ENCODE data around the gene TMEM81.
A peak's percentile ranks its signal among the peaks of the same experiment; 100 is the strongest.

TMEM81 gene

DNA sequence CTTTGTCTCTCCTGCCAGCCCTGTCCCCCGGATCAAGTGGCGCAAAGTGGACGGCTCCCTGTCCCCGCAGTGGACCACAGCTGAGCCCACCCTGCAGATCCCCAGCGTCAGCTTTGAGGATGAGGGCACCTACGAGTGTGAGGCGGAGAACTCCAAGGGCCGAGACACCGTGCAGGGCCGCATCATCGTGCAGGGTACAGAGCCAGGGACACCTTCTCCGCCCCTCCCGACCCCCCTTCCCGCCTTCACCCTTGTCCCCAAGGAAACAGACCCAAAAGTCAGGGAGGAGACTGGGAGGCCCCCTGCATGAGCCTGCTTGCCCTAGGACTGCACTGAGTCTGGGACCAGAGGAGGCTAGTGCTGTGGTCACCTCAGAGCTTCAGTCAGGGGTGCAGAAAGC lies 23.0 kb downstream of the TMEM81 start:
- no peak for DNase-seq

DNA sequence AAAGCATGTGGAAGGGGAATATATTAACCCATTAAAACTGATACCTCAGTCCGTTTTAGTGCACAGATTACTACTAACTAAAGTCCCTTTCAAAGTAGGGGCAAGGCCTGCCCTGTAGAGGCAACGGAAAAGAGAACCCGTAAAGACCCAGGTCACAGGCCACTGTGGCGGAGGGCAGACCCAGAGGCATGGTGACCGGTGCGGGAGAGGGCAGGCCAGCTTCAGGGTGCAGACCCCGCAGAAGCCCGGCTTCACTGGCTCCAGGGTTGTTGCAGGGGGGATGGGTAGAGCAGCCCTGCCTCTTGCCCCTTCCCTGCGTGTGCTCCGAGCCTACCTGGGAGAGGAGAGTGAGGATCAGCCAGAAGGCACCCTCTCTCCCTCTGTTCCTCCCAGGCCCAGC lies 23.5 kb downstream of the TMEM81 start:
- DNase-seq: no peak

DNA sequence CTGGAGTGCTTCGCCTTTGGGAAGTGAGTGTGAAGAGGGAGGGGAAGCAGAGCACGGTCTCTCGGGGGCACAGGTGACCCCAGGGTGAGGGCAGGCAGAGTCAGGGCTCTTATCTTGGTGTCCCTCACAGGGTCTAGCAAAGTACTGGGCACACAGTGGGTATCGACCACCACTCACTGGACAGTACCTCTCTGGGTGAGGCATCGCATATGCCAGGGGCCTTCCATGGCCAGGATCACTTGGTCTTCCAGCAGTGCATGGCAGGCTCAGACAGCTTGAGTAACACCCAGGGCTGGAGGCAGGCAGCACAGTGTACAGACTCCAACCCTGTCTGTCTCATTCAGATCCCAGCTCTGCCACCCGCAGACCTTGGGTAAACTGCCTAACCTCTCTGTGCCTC lies 24.6 kb downstream of the TMEM81 start:
- no peak for DNase-seq

GRCh38 chr1:205058853-205059252 lies 25.4 kb downstream of the TMEM81 start:
- DNase-seq: no peak

DNA sequence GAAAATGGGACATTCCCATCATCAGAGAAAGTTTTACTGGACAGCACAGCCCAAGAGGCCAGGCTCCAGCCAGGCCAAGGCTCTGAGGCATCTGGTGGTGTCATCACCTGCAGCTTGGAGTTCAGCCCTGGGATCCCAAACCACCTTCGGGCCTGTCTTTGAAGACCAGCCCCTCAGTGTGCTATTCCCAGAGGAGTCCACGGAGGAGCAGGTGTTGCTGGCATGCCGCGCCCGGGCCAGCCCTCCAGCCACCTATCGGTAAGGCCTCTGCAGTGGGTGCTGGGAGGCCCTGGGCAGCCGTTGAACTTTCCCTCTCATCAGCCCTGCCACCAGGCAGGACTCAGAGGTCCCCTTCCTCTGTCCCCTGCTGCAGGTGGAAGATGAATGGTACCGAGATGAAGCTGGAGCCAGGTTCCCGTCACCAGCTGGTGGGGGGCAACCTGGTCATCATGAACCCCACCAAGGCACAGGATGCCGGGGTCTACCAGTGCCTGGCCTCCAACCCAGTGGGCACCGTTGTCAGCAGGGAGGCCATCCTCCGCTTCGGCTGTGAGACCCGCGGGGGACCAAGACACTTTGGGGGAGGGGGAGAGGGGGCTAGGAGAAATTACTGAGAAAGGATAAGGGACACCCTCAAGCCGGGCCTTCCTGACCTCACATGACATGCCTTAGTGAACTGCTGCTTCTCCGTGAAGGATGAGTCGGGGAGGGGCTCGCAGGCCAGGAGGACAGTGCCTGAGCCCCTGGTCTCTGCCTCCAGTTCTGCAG lies 26.3 kb downstream of the TMEM81 start:
- no peak for DNase-seq

- no peak for DNase-seq
Measured at GRCh38 chr1:205056956-205057568, 27.2 kb downstream of the TMEM81 start.

GRCh38 chr1:205056188-205056611 lies 28.1 kb downstream of the TMEM81 start:
- DNase-seq: no peak

DNA sequence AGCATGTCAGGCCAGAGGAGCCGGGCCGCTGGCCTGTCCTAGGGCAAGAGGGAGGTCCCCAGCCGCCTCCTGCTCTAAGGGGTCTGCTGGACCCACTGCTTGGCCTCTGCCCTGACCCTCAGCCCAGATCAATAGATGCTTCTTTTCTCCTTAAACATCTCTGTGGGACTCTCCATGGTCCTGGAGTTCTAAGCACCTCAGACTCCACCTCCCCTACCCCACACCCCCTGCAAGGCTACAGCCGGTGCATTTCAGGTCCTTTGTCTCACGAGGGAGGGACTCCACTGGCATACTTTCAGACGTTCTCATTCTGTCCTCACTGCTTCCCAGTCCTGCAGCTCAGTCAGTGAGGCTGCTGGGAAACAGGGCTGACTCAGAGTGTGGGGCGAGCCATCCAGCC lies 30.2 kb downstream of the TMEM81 start:
- no peak for DNase-seq

DNA sequence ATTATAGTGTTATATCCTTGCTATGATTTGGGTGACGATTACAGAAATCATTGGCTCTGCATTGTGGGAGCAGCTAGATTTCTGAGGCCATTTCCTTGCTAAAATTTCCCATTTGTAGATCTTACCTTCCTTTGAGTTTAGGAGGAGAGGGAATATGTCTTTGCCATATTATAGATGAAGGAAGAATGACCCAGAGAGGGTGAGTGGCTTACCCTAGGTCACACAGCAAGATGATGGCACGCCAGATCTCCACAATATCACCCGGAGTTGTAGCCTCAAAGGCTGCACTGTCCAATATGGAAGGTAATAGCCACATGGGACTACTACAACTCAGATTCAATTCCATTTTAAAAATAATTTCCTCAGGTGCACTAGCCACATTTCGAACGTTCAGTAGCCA lies 31.0 kb downstream of the TMEM81 start:
- no peak for DNase-seq

- DNase-seq: no peak
Measured at GRCh38 chr1:205052690-205053089, 31.6 kb downstream of the TMEM81 start.

DNA sequence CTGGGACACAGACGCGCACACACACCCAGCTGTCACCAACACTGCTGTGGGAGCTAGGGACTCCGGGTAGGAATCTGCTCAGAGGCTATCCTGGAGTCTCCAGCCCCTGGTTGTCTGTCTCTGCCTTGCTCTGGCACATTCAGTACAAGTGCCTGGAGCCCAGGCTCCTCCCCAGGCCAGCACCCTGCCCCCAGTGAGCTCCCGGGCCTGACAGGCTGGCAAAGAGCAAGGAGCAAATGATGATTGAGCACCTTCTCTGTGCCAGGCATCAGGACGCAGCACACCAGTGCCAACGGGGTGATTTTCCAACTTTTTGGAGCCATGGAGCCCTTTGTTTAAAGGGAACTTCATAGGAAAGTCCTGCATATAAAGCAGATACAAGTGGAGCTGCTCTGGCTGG lies 34.8 kb downstream of the TMEM81 start:
- peak in 33 of 56 donors; percentile 16 to 78 (median 44) for DNase-seq

DNA sequence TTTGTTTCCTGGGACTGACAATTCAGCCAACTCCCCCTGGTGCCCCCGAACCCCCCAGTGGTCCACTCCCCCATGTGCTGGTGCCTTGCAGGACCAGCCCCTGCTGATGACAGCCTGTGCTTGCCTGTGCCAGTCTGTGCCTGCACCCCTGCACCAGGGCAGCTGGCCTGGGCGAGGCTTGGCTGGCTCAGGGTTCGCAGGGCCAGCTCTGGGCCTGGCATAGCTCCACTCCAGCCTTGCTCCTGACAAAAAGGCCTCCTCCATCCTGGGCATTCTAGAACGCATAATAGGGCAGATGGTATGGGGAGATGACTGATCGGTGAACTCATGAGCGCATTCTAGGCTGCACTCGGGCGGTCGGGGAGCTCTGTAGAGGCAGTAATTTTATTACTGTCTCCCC lies 35.9 kb downstream of the TMEM81 start:
- DNase-seq: peak in 54 of 56 donors; percentile 36 to 96 (median 86)

DNA sequence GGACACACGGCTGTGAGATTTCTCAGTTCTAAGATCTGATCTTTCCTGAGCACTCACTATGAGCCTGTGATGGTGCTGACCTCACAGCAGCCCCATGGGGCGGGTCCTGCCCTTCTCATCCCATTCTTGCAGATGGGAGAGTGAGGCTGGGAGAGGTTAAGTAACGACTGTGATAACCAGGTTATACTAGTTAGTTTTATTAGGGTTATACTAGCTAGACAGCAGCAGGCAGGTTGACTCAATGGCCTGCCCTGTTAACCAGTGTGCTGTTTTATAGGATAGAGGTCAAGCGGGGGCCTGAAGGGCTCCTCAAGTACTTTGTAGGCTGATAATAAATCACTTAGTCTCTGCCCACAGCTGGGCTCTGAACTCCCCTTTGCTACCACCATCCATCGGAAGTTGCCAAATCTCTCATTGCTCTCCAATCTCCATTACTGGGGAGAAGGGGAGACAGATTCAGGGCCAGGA lies 36.5 kb downstream of the TMEM81 start:
- DNase-seq: peak in 16 of 56 donors; percentile 38 to 81 (median 61)

DNA sequence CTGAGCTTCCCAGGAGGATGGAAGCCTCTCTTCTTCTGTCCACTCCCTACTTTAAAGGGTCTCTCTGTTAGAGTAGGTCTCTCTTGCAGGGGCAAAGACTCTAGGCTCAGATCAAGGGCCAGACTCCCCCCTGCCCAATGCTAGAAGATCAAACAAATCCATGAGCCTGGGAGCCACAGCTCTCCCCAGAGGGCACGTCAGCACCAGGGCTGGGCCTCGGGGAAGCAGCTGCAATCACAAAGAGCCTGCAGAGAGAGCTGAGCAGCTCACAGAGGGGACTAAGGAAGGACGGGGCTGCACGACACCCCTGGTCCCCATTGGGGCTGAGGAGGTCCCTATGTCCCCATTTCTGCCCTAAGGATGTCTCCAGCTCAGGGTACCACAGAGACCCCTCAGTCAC lies 37.4 kb downstream of the TMEM81 start:
- peak in 48 of 56 donors; percentile 20 to 84 (median 58) for DNase-seq

DNA sequence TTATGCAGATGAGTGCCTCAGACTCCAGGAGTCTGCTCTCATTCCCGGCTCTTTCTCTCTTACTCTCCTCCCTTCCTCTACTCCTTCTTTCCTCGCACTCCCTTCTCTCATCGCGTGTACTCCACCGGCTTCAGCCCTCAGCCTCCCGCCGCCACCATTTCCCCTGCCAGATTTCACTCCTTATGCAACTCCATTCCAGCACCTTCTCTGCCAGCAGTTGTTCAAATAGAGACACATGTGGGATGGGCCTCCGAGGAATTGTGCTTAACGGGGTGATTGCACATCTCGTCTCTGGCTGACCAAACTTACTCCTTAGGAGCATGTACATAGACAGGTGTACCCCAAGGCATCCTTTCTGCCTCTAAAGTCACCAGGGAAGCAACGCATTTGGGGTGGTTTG lies 39.1 kb downstream of the TMEM81 start:
- no peak for DNase-seq

- DNase-seq: no peak
Measured at GRCh38 chr1:205044741-205045140, 39.5 kb downstream of the TMEM81 start.

DNA sequence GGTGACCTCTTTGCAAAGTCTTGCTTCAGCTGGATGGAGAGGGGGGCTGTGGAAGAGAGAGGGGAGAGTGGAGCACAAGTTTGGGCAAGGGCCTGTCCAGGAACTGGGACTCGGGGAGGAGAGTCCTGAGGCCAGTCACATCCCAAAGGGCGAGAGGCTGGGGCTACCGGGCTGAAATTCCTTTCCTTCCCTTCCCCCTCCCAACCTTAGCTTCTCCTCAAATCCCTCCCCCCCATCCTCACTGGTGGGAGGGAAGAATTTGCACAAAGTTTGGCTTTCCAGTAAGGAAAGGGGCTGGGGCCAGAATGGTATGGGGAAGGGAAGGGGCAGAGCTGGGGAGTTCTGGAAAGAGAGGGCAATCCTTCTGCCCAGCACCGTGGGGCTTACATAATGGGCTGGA lies 40.4 kb downstream of the TMEM81 start:
- DNase-seq: no peak

GRCh38 chr1:205042911-205043806 lies 41.1 kb downstream of the TMEM81 start, which contains the start of gene CNTN2:
TSS of gene CNTN2 (plus strand) at chr1:205043212. CDS start at chr1:205053186, 9,974 bp downstream.
- peak in 54 of 56 donors; percentile 39 to 93 (median 81) for DNase-seq

DNA sequence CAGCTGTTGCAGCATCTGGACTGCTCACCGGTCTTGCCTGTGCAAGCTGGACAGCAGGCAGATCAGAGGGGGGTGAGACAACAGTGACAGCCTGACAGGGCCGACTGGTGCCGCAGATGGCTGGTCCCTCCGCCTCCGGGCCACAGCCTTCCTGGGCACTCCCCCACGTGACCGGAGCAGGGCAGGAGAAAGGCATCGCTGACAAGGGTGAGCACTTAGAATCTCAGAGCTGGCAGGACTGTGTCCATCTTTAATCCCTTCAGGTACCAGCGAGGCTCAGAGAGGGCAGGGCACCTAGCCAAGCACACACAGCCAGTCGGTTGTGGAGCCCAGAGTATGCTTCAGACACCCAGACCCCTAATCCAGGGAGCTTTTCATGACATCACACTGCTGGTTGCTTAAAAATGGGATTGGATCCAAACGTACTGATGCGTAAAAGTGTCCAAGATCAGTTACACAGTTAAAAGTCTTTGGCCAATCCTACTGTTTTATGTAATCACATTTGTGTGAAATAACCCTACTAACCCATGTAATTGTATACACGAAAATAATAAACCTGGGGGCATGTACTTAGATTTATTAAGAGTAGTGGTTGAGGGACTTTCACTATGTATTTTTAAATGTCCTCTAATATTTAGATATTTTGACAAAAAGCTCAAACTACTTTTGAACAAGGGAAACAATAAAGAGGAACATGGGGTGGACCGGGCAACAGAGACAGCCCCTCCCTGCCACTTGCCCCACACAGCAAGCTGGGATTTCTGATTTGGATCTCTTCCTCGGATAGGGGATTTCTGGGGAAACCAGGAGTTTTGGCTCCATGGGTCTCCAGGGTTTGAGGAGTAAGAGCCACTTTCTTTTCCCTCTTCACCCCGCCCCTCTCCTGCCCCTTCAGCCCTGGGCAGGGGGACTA lies 42.0 kb downstream of the TMEM81 start:
- peak in 34 of 56 donors; percentile 22 to 81 (median 57) for DNase-seq

GRCh38 chr1:205041001-205041715 lies 43.1 kb downstream of the TMEM81 start:
- DNase-seq: no peak
